ENCODE results near the gene CBX1.

The CBX1 gene

DNA sequence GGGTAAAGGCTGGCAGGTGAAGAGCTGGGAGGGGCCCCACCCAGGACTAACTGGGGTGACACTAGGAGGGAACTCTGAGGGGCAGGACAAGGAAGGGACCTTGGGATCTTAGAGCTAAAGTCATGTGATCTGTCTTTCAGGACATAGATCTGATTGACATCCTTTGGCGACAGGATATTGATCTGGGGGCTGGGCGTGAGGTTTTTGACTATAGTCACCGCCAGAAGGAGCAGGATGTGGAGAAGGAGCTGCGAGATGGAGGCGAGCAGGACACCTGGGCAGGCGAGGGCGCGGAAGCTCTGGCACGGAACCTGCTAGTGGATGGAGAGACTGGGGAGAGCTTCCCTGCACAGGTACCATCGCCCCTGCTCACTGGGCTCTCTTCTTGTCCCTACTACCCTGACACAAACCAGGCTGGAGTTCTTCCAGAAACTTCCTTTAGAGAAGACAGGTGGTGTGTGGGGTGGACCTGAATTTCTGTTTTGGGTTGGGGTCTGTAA, 45.0 kb downstream of the CBX1 start:
- Histone ChIP-seq H3K9ac (ENCODE audit: low read length) (peak overlapping the region; percentile 91), H3K9me3 (ENCODE audit: control insufficient read depth, low read length) (no peaks in the 10 kb centered on the region), H3K79me1 (replicated peaks; ENCODE audit: low read length, poor library complexity, severe bottlenecking) (peaks cover 37% of the 10 kb centered on the region), H2BK120ac (ENCODE audit: low read depth, low read length) (peak overlapping the region; percentile 30), H4K91ac (ENCODE audit: low read length) (peak overlapping the region; percentile 78), H2BK5ac (ENCODE audit: low read depth, low read length, poor library complexity, severe bottlenecking) (no peak overlapping the region), H3K36me3 (ENCODE audit: control insufficient read depth in 1 of 2, insufficient read depth in 2 of 2, low read depth in 1 of 2, low read length in 2 of 2) (peaks cover 71 to 77% of the 10 kb centered on the region in 2 experiments), H3K4me3 (ENCODE audit: insufficient read depth in 1 of 2, low read depth in 1 of 2, low read length in 2 of 2) (no peak overlapping the region), H4K8ac (ENCODE audit: low read length) (peak overlapping the region; percentile 79), H3K4me1 (ENCODE audit: control insufficient read depth, insufficient read depth, low read depth, low read length) (peaks cover 49% of the 10 kb centered on the region), H3K27ac (ENCODE audit: low read length, poor library complexity, severe bottlenecking) (no peak overlapping the region), H3K27me3 (ENCODE audit: control insufficient read depth in 1 of 2, insufficient read depth in 1 of 2, low read length in 2 of 2) (no peaks in the 10 kb centered on the region), H3K18ac (ENCODE audit: low read depth in 1 of 2, low read length in 2 of 2) (no peak overlapping the region), H2BK15ac (ENCODE audit: low read depth, poor library complexity, severe bottlenecking) (no peak overlapping the region), H3K14ac (ENCODE audit: low read length in 2 of 2) (no peak overlapping the region), H2AFZ (ENCODE audit: low read depth, low read length) (no peak overlapping the region), H2BK12ac (ENCODE audit: low read length in 2 of 2) (no peak overlapping the region), H3K4me2 (ENCODE audit: low read length, poor library complexity, severe bottlenecking) (no peak overlapping the region), H3K23ac (ENCODE audit: low read length in 2 of 2) (no peak overlapping the region), H3K4ac (ENCODE audit: low read depth in 1 of 2, low read length in 2 of 2) (peak overlapping the region in 1 of 2 experiments; percentile 59), H2AK5ac (ENCODE audit: low read length, severe bottlenecking) (no peak overlapping the region)
- no peak for DNase-seq
- 100% methylated on average over 9 of the region's 10 CpGs for WGBS

DNA sequence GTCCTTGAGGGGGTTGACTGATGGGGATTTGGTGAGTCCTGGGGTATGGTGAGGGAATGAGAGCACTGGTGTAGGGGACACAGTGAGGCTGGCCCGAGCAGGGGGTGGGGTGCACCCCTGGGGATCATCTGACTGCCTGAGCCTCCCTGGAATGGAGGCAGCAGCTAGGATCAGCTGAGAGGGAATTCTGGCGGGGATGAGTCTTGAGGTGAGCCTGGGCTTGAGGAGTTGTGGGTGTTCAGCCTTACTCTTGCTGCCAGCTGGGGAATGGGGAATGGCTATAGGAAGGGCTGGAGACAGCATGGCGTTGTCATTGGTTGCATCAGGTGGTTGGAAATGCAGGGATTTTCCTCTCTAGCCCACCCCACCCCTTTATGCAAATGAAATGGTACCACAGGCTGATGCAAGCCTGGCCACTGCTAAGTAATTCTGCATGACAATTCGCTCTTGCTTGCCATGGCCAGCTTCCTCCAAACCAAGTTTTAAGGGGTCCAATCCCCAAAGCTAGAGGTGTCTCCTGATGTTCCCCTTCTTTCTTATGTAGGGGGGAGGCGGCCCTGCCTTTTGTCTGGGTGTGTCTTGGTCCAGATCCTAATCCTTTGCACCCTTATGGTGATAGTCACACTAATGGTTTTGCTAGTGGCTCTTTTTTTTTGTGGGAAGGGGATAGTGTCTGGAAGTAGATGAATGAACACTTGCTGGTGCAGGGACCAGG, 45.6 kb downstream of the CBX1 start:
- H2BK12ac ChIP-seq (ENCODE audit: low read length in 2 of 2): peak overlapping the region; percentile 27 to 57
- H4K8ac ChIP-seq (ENCODE audit: low read length): no peak overlapping the region
- H3K4me3 ChIP-seq (ENCODE audit: insufficient read depth in 1 of 2, low read depth in 1 of 2, low read length in 2 of 2): peak overlapping the region in 1 of 2 experiments; percentile 84
- peaks cover 55% of the 10 kb centered on the region for H3K4me1 ChIP-seq (ENCODE audit: control insufficient read depth, insufficient read depth, low read depth, low read length)
- H3K36me3 ChIP-seq (ENCODE audit: control insufficient read depth in 1 of 2, insufficient read depth in 2 of 2, low read depth in 1 of 2, low read length in 2 of 2): peaks cover 77 to 80% of the 10 kb centered on the region in 2 experiments
- H3K79me1 ChIP-seq (replicated peaks; ENCODE audit: low read length, poor library complexity, severe bottlenecking): peaks cover 37% of the 10 kb centered on the region
- no peak overlapping the region for H2BK5ac ChIP-seq (ENCODE audit: low read depth, low read length, poor library complexity, severe bottlenecking)
- H2AK5ac ChIP-seq (ENCODE audit: low read length, severe bottlenecking): peak overlapping the region; percentile 17
- 82% methylated on average over 5 of the region's 5 CpGs for WGBS
- H3K4ac ChIP-seq (ENCODE audit: low read depth in 1 of 2, low read length in 2 of 2): peak overlapping the region; percentile 59 to 82
- H4K91ac ChIP-seq (ENCODE audit: low read length): peak overlapping the region; percentile 78
- peak overlapping the region; percentile 4 to 60 for H3K18ac ChIP-seq (ENCODE audit: low read depth in 1 of 2, low read length in 2 of 2)
- no peak overlapping the region for H2AFZ ChIP-seq (ENCODE audit: low read depth, low read length)
- peak overlapping the region; percentile 3 to 20 for H3K23ac ChIP-seq (ENCODE audit: low read length in 2 of 2)
- peak overlapping the region; percentile 13 for H3K27ac ChIP-seq (ENCODE audit: low read length, poor library complexity, severe bottlenecking)
- H3K4me2 ChIP-seq (ENCODE audit: low read length, poor library complexity, severe bottlenecking): peak overlapping the region; percentile 5
- no peak overlapping the region for H3K14ac ChIP-seq (ENCODE audit: low read length in 2 of 2)
- peak overlapping the region; percentile 67 for H2BK120ac ChIP-seq (ENCODE audit: low read depth, low read length)
- no peak overlapping the region for H2BK15ac ChIP-seq (ENCODE audit: low read depth, poor library complexity, severe bottlenecking)
- peak; percentile 92 for DNase-seq
- no peaks in the 10 kb centered on the region for H3K27me3 ChIP-seq (ENCODE audit: control insufficient read depth in 1 of 2, insufficient read depth in 1 of 2, low read length in 2 of 2)
- H3K9ac ChIP-seq (ENCODE audit: low read length): peak overlapping the region; percentile 91
- no peaks in the 10 kb centered on the region for H3K9me3 ChIP-seq (ENCODE audit: control insufficient read depth, low read length)

DNA sequence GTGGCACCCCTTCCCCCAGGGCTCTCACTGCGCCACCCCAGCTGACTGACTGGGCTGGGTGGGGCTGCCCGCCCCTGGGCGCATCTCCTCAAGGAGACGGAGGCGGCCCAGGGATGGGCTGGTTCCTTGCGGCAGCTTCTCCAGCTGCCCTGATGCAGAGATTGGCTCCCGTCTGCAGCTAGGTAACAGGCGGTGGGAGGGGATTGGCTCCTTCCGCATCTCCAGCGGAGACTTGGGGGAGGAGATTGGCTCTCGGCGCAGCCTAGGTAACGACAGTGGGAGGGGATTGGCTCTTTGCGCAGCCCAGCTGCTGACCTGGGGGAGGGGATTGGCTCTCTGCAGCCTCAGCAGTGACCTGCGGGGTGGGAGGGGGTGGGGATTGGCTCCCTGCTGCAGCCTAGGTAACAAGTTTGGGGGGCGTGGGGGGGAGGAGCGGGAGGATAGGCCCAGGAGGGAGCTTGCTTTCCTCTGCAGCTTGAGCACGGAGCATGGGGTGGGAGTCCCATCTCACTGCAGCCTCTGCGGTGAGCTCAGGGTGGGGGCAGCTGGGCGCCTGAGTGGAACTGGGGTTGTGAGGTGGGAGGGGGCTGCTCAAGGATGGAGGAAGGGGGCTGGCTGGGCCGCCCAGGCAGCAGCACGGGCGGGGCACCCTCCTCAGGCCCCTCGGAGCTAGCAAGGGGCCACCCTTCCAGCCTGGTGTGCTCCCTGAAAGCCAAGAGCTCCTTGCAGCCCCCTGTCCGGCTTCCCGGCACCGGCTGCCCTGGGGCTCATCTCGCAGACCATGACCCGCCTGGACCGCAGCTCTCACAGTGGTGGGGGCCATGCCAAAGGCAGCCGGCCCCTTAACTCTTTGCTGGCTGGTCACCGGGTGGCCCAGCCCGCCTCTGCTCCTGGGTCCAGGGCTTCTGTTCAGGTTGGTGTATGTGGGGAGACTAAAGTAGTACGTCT, 46.8 kb downstream of the CBX1 start:
- peak overlapping the region; percentile 40 to 92 for H3K18ac ChIP-seq (ENCODE audit: low read depth in 1 of 2, low read length in 2 of 2)
- DNase-seq: peak; percentile 93
- H2BK15ac ChIP-seq (ENCODE audit: low read depth, poor library complexity, severe bottlenecking): peak overlapping the region; percentile 33

More for the DNA sequence above, 46.8 kb downstream of the CBX1 start:
- H3K27me3 ChIP-seq (ENCODE audit: control insufficient read depth in 1 of 2, insufficient read depth in 1 of 2, low read length in 2 of 2): no peaks in the 10 kb centered on the region
- peaks cover 69 to 72% of the 10 kb centered on the region in 2 experiments for H3K36me3 ChIP-seq (ENCODE audit: control insufficient read depth in 1 of 2, insufficient read depth in 2 of 2, low read depth in 1 of 2, low read length in 2 of 2)
- peak overlapping the region in 1 of 2 experiments; percentile 41 for H3K23ac ChIP-seq (ENCODE audit: low read length in 2 of 2)
- peak overlapping the region; percentile 67 for H2BK120ac ChIP-seq (ENCODE audit: low read depth, low read length)
- no peak overlapping the region for H2BK5ac ChIP-seq (ENCODE audit: low read depth, low read length, poor library complexity, severe bottlenecking)
- H4K91ac ChIP-seq (ENCODE audit: low read length): peak overlapping the region; percentile 63
- H4K8ac ChIP-seq (ENCODE audit: low read length): peak overlapping the region; percentile 51
- WGBS: 21% methylated on average over 34 of the region's 34 CpGs
- H3K4me1 ChIP-seq (ENCODE audit: control insufficient read depth, insufficient read depth, low read depth, low read length): peaks cover 56% of the 10 kb centered on the region
- peaks cover 33% of the 10 kb centered on the region for H3K79me1 ChIP-seq (replicated peaks; ENCODE audit: low read length, poor library complexity, severe bottlenecking)
- H3K9ac ChIP-seq (ENCODE audit: low read length): peak overlapping the region; percentile 91
- H3K14ac ChIP-seq (ENCODE audit: low read length in 2 of 2): no peak overlapping the region
- H3K4me3 ChIP-seq (ENCODE audit: insufficient read depth in 1 of 2, low read depth in 1 of 2, low read length in 2 of 2): peak overlapping the region; percentile 40 to 84
- no peak overlapping the region for H2AFZ ChIP-seq (ENCODE audit: low read depth, low read length)
- H3K4ac ChIP-seq (ENCODE audit: low read depth in 1 of 2, low read length in 2 of 2): peak overlapping the region; percentile 37 to 59
- peak overlapping the region in 1 of 2 experiments; percentile 96 for H2BK12ac ChIP-seq (ENCODE audit: low read length in 2 of 2)
- H3K4me2 ChIP-seq (ENCODE audit: low read length, poor library complexity, severe bottlenecking): peak overlapping the region; percentile 58
- peak overlapping the region; percentile 78 for H3K27ac ChIP-seq (ENCODE audit: low read length, poor library complexity, severe bottlenecking)
- no peak overlapping the region for H2AK5ac ChIP-seq (ENCODE audit: low read length, severe bottlenecking)
- H3K9me3 ChIP-seq (ENCODE audit: control insufficient read depth, low read length): no peaks in the 10 kb centered on the region

Measured in mesenchymal stem cell (in vitro differentiated cells and primary cell).